Peyer's patch (tissue), 4 donors: ENCODE data around the gene MED14. TPM values are rescaled to one million over a fixed set of nuclear protein-coding genes. Genes with fewer than 3 reads are reported as not detected.

ENCODE experiments used
- DNase-seq, 3 donors: peaks; one replicate each; pipeline ENCODE4 v3.0.0-alpha.2; 2017 to 2019
- H3K27ac ChIP-seq, 4 donors: fragments of 200-600 bp; sonication (generic); one replicate each; pipeline ENCODE4 v1.5.1; 2016 to 2019
- H3K27me3 ChIP-seq, 2 donors: fragments of 200-600 bp; sonication (generic); one replicate each; pipeline ENCODE4 v1.5.1; 2019
- H3K36me3 ChIP-seq, 3 donors: fragments of 200-600 bp; sonication (generic); one replicate each; pipeline ENCODE4 v1.5.1; 2016 to 2019
- H3K4me1 ChIP-seq, 4 donors: fragments of 200-600 bp; sonication (generic); one replicate each; pipeline ENCODE4 v1.5.1; 2016 to 2019
- H3K4me3 ChIP-seq, 4 donors: fragments of 200-600 bp; sonication (generic); 1 replicate in 3 of 4; 2 replicates in 1 of 4; pipeline ENCODE4 v1.5.1; 2016 to 2019; ENCODE audit warnings: mild to moderate bottlenecking in 1 of 4
- H3K9me3 ChIP-seq, 4 donors: fragments of 200-600 bp; sonication (generic); one replicate each; pipeline ENCODE4 v1.5.1; 2016 to 2019; ENCODE audit warnings: mild to moderate bottlenecking in 1 of 4
- CTCF ChIP-seq, 6 experiments: fragments of 450-650 bp in 4 of 6; fragments of 200-600 bp in 2 of 6; sonication (generic) in 1 of 6; IDR thresholded peaks; one replicate each; pipeline ENCODE4 v1.5.1; 2017 to 2019; ENCODE audit warnings: antibody characterized with exemption in 6 of 6, mild to moderate bottlenecking in 3 of 6, moderate library complexity in 1 of 6
- POLR2A ChIP-seq, 2 donors: fragments of 450-650 bp; IDR thresholded peaks; one replicate each; pipeline ENCODE4 v1.5.1; 2017; ENCODE audit warnings: antibody characterized with exemption in 2 of 2, mild to moderate bottlenecking in 2 of 2, moderate library complexity in 2 of 2
- total RNA-seq, 4 donors: library from RNA; depleted of rRNA; stranded (reverse); fragments of >200 nt; gene quantifications; one replicate each; pipeline ENCODE4 v1.1.0, GENCODE V29; 2016

The MED14 gene
- total RNA-seq, 4 donors from 2014 or later: 33.8 to 98.1 (median 83.2) TPM

DNA sequence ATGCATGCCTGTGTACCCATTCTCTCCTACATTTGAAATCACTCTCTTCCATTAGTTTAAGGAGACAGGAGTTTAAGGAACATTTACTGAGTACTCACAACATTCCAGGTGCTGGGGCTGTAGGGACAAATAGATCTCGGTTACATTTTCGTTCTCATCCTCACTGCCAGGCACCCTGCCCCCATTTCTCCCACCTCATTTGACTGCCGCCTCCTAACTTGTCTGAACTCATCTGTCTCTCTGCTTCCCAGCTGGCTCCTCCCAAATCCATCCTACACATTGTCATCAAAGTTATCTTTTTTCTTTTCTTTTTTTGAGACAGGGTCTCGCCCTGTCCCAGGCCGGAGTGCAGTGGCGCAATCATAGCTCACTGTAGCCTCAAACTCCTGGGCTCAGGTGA, 131.9 kb downstream of the MED14 start:
- TF ChIP-seq CTCF (IDR thresholded peaks at IDR 0.05): no peak
- TF ChIP-seq POLR2A (IDR thresholded peaks at IDR 0.05): no peak
- Histone ChIP-seq H3K4me1 (no peaks in the 10 kb centered on the region), H3K4me3 (no peak overlapping the region), H3K9me3 (no peaks in the 10 kb centered on the region), H3K36me3 (peaks cover 0 to 15% (median 0%) of the 10 kb centered on the region in 3 donors), H3K27me3 (no peaks in the 10 kb centered on the region), H3K27ac (no peak overlapping the region)
- no peak for DNase-seq

Other genes starting within 250 kb of the MED14 start
- 10 to 100 TPM; 11.6 to 76.0 (median 50.8) TPM for gene ATP6AP2, start 154.6 kb downstream of the MED14 start, total RNA-seq
- not detected for gene MPC1L, start 112.1 kb downstream of the MED14 start, total RNA-seq
- 10 to 100 TPM; 11.4 to 41.3 (median 22.5) TPM for gene CXorf38, start 88.0 kb downstream of the MED14 start, total RNA-seq